ENCODE results near the gene SORCS2. TPM values are rescaled to one million over a fixed set of nuclear protein-coding genes. Genes with fewer than 3 reads are reported as not detected.

SORCS2 gene
- total RNA-seq, 1 donor from 2014 or later, result not detected

DNA sequence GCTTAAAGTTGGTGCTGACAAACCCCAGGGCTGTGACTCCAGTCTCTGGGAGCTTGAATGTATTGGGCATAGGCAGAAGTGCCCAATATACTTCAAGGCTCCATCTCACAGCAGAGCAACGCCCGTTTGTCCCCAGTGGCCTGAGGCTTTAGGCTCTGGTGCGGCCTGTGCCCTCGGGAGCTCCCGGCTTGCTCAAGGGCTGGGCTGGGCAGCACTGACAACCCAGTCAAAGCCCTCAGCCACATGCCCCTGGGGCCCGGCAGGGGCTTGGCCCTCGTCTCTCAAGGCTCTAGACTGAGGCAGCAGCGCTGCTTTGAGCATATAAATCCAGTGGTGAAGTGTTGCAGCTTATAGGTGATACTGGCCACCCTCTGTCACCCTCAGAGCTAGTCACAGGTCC is 543.6 kb downstream of the SORCS2 start:
- no peak overlapping the region for H3K4me3 Mint-ChIP-seq
- intact Hi-C loops (cut with micrococcal nuclease), result no loop called here
- H3K4me1 Mint-ChIP-seq (ENCODE audit: low read depth), result no peaks in the 10 kb centered on the region
- H3K36me3 Mint-ChIP-seq (ENCODE audit: low read depth), result no peaks in the 10 kb centered on the region
- H3K27ac Mint-ChIP-seq, result no peak overlapping the region
- DNase-seq (ENCODE audit: low spot score), result no peak
- no peaks in the 10 kb centered on the region for H3K27me3 Mint-ChIP-seq (ENCODE audit: insufficient read depth)
- no peaks in the 10 kb centered on the region for H3K9me3 Mint-ChIP-seq

DNA sequence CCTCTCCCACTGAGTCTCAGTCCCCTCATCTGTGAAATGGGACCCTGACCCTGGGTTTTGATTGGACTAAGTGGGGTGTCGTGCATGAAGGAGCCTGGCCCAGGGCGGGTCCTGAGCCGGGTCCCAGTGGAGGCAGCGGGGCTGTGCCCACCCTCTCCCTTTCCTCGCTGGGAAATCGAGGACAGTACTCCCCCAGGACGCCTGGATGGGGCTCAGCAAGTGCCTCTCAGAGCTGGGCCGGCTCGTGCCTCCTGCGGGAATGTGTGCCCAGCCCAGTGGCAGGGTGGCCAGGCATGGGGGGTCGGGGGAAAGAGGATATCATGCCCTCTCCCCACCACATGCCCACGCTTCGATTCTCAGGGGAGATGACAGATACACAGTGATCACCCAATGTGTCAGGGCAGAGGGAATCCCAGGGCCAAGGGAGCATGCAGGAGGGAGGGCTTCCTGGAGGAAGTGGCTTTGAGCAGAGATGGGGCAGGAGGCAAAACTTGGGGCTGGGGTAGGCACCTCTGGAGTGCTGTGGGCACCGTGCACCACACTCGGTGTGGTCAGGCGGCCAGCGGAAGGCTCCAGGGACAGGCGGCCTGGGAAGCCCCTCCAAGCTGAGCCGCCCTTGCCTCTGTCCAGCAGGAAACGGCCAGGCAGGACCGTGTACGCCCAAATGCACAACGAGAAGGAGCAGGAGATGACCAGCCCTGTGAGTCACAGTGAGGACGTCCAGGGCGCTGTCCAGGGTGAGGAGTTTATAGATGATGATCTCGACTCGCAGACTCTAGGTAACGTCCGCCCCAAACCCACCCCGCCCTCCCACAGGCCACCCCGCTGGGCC is 544.3 kb downstream of the SORCS2 start:
- H3K4me1 Mint-ChIP-seq (ENCODE audit: low read depth), result no peaks in the 10 kb centered on the region
- no peaks in the 10 kb centered on the region for H3K36me3 Mint-ChIP-seq (ENCODE audit: low read depth)
- DNase-seq (ENCODE audit: low spot score), result no peak
- no peak overlapping the region for H3K27ac Mint-ChIP-seq
- H3K9me3 Mint-ChIP-seq, result no peaks in the 10 kb centered on the region
- intact Hi-C loops (cut with micrococcal nuclease), result no loop called here
- H3K4me3 Mint-ChIP-seq, result no peak overlapping the region
- H3K27me3 Mint-ChIP-seq (ENCODE audit: insufficient read depth), result no peaks in the 10 kb centered on the region

DNA sequence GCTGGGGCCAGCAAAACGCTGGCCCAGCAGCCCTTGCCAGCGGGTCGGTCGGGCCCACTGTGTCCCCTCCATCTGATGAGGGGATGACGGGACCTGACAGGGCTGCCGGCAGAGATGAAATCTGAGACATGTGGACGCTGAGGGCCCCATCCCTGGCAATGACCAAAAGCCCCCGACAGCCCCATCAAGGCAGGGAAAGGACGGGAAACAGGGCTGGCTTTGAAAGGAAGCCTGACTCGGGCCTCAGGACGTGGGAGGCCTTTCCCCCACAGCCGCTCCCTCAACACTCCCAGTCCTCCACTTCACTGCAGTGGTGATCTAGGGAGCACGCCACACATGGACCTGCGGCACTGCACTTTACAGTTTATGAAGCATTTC is 544.9 kb downstream of the SORCS2 start:
- no peaks in the 10 kb centered on the region for H3K27me3 Mint-ChIP-seq (ENCODE audit: insufficient read depth)
- H3K36me3 Mint-ChIP-seq (ENCODE audit: low read depth), result no peaks in the 10 kb centered on the region
- intact Hi-C loops (cut with micrococcal nuclease), result no loop called here
- H3K9me3 Mint-ChIP-seq, result no peaks in the 10 kb centered on the region
- H3K27ac Mint-ChIP-seq, result no peak overlapping the region
- H3K4me1 Mint-ChIP-seq (ENCODE audit: low read depth), result no peaks in the 10 kb centered on the region
- DNase-seq (ENCODE audit: low spot score), result no peak
- no peak overlapping the region for H3K4me3 Mint-ChIP-seq

DNA sequence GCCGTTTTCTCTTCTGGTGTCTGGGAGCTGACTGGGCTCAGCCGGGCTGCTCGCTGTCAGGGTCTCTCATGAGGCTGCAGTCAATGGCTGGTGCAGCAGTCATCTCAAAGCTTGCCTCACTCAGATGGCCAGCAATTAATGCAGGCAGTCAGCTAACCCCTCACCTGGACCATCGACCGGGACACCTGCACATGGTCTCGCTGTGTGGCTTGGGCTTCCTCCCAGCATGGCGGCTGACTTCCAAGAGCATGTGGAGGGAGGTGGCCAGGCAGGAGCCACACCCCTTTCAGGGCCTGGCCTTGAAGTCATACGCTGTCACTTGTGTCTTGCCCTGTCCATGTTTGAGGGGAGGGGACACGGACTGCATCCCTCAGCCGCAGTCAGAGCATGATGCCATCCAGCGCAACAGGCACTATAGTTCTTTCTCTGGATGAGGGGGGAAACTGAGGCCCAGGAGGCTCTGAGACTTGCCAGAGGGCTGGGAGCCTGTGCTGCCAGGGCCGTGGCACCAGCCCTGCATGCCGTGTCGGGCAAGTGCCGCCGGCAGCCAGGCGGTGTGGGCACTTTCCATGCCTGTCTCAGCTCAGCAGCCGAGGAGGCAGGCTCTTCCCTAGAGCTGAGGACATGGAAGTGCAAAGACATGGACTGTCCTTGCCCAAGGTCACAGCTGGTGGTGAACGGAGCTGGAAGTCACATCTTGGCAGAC is 545.6 kb downstream of the SORCS2 start:
- Mint-ChIP-seq H3K9me3 (no peaks in the 10 kb centered on the region), H3K4me1 (ENCODE audit: low read depth) (no peaks in the 10 kb centered on the region), H3K27ac (no peak overlapping the region), H3K36me3 (ENCODE audit: low read depth) (no peaks in the 10 kb centered on the region), H3K27me3 (ENCODE audit: insufficient read depth) (no peaks in the 10 kb centered on the region), H3K4me3 (no peak overlapping the region)
- DNase-seq (ENCODE audit: low spot score), result no peak
- intact Hi-C loops (cut with micrococcal nuclease), result no loop called here

DNA sequence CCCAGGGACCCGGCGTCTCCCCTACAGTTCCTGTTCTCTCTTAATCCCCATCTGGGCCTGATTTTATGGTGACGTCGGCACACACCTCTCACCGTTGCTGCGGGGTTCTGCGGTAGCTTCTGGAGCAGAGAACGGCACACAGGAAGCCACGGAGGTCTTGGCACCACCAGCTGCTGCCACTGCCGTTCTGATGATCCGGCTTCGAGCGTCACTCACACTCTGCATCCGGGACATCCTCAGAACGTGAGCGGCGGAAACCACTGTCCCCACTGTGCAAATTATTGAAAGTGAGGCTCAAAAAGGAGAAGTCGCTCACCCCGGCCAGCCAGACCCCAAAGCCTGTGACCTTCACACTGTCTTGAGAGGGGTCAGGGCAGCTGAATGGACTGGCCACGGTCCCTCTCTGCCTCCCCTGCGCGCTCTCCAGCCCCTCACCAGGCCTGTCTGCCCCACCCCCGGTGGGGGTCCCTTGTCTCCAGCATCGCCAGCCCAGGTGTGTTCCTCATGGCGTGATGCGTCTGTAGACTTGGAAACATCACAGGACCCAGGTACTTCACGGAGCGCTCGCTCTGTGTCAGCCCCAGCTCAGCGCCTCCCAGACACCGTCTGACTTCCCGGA is 546.2 kb downstream of the SORCS2 start:
- intact Hi-C loops (cut with micrococcal nuclease), result no loop called here
- no peak overlapping the region for H3K4me3 Mint-ChIP-seq
- no peaks in the 10 kb centered on the region for H3K9me3 Mint-ChIP-seq
- DNase-seq (ENCODE audit: low spot score), result no peak
- H3K4me1 Mint-ChIP-seq (ENCODE audit: low read depth), result no peaks in the 10 kb centered on the region
- H3K36me3 Mint-ChIP-seq (ENCODE audit: low read depth), result no peaks in the 10 kb centered on the region
- H3K27me3 Mint-ChIP-seq (ENCODE audit: insufficient read depth), result no peaks in the 10 kb centered on the region
- no peak overlapping the region for H3K27ac Mint-ChIP-seq

DNA sequence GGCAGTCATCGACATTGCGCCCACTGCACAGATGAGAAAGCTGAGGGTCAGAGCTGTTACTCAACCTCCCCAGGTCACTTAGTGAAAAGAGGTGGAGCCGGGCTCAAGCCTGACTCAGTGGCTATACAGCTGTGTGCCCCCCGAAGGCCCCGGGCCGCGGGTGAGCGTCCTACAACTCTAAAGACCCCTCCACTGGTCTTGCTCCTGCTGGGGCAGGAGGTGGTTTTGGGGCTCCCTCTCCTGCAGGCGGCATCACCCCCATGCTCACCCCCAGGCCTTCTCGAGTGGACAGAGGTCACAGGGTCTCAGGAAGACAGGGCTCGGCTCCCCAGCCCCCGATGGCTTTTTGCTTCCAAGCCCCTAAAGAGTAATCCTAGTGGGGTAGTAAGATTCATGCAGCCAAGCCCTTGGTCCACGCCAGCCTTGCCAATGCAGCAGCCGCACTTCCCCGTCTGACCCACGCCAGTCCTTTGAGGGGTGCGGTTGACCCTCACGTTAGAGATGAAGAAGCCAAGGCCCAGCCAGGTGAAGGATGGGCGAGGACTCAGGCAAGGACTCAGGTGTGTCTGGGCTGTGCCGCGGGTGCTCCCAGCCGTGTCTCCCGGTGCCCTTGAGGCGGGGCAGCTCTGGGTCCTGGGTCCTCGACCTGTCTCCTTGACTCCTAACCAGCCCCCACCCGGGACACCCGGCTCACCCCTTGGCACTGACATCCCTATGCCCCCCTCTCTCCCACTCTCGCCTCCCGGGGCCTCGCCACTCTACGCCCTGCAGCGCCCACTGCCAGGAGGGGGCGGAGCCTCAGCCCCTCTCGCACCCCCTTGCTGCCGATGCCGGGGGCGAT is 547.0 kb downstream of the SORCS2 start:
- H3K36me3 Mint-ChIP-seq (ENCODE audit: low read depth), result no peaks in the 10 kb centered on the region
- no peaks in the 10 kb centered on the region for H3K4me1 Mint-ChIP-seq (ENCODE audit: low read depth)

DNA sequence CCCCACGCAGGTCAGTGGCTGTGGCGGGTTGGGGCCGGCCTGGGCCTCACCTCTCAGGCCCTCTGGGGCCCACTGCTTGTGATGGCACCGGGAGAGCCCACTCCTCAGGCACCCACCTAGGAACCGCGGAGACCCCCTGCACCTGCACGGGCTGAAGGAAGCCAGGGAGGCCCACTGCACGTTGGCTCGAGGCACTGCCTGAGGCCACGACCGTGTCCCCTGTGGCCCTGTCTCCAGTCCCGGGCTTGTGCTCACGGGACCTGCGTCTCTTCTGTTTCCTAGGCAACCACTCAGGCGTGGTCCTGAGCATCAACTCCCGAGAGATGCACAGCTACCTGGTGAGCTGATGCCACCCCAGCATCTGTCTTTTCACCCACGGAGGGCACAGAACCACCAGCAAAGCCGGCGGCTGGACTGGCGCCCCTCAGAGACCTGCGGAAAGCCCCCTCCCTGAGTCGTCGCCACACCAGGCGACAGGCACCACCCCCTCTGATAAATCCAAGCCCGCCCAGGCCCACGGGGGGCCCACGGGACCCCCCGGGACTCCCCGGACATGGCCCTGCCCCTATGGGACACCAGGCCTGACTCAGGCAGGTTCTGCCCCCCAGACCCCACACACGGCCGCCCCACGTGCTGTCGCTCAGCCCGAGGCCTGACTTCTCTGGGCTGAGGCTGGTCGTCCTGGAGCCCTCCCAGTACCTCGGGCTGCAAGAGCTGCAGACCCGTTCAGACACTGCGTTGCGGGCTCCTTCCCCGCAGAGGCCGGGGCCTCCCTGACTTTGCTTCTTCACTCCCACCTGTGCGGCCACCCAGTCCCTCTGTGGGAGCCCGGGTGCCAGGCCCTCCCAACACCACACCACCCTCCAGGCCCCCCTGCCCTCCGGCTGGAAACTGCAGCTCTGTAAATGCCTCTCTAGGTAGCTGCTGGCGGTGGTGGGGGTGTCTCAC is 547.9 kb downstream of the SORCS2 start:
- no peaks in the 10 kb centered on the region for H3K27me3 Mint-ChIP-seq (ENCODE audit: insufficient read depth)
- no peak overlapping the region for H3K27ac Mint-ChIP-seq
- H3K4me1 Mint-ChIP-seq (ENCODE audit: low read depth), result no peaks in the 10 kb centered on the region
- H3K36me3 Mint-ChIP-seq (ENCODE audit: low read depth), result no peaks in the 10 kb centered on the region
- no peaks in the 10 kb centered on the region for H3K9me3 Mint-ChIP-seq
- no peak for DNase-seq (ENCODE audit: low spot score)
- intact Hi-C loops (cut with micrococcal nuclease), result no loop called here
- H3K4me3 Mint-ChIP-seq, result no peak overlapping the region

More for the DNA sequence above, 547.0 kb downstream of the SORCS2 start:
- no peak overlapping the region for H3K4me3 Mint-ChIP-seq
- H3K27me3 Mint-ChIP-seq (ENCODE audit: insufficient read depth), result no peaks in the 10 kb centered on the region
- no peaks in the 10 kb centered on the region for H3K9me3 Mint-ChIP-seq
- intact Hi-C loops (cut with micrococcal nuclease), result no loop called here
- H3K27ac Mint-ChIP-seq, result no peak overlapping the region
- DNase-seq (ENCODE audit: low spot score), result no peak

DNA sequence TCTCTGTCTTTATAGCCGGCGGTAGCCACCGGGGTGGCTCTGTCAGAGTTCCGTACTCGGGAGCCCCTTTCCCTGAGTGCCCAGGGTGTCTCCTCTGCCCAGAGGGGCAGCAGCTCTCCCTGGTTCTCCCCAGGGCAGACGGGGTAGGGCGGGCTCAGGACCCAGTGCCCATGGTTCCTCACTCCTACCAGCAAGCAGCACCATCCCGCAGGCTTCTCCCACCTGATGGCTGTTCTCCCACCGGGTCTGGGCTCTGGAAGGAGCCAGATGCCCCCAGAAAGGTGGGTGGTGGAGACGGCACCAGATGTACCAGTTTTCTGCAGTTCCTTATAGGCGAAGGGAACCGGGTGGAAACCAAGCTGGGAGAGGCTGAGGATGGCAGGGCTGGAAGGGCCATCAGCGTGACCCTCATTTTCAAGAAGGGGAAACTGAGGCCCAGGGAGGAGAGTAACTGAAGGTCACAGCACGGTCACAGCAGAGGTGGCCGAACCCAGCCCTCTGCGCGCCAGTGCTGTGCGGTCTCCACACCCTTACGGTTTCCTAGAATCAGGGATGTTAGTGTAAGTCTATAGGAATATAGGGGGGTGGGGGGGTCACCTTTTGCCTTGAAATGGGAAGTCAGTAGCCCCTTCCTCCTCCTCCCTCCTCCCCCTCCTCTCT is 548.7 kb downstream of the SORCS2 start:
- H3K4me1 Mint-ChIP-seq (ENCODE audit: low read depth), result no peaks in the 10 kb centered on the region
- H3K27ac Mint-ChIP-seq, result no peak overlapping the region
- DNase-seq (ENCODE audit: low spot score), result no peak
- no peaks in the 10 kb centered on the region for H3K27me3 Mint-ChIP-seq (ENCODE audit: insufficient read depth)
- no peak overlapping the region for H3K4me3 Mint-ChIP-seq
- no peaks in the 10 kb centered on the region for H3K9me3 Mint-ChIP-seq
- no peaks in the 10 kb centered on the region for H3K36me3 Mint-ChIP-seq (ENCODE audit: low read depth)
- intact Hi-C loops (cut with micrococcal nuclease), result no loop called here

DNA sequence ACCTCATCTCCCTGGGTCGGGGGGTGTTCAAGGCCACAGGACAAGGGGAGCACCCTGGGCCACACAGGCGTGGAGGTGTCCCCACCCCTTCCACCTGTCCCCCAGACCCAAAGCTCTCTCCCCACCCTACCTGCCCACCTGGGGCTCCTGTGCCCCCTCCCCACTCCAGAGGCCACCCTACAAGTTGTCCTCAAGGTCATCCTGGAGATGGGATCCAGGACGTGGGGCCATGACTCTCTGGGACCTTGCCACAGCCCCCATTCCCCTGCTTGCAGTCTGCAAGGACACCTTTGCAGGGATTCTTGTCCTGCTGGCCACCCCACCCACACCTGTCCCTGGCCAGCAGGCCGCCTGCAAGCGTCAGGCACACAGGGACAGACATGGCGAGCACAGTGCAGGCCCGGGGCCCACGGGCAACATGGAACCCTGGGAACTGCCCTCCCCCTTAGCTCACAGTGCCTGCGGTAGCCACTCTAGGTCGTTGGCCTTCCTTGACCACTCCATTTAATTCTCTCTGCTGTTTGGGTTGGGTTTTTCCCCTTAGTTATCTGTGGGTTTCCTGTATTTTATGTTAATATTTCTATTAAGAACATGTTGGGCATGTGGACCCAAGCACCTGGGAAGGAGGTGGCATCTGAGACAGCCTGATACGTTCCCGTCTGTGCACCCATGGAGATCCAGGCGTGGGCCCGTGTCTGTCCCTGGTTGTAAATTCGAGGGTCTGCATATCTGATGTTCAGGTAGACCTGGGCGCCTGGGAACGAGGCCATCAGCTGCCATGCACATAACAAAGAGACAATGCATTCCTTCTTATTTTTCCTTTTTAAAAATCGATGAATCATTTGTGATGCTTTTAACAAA is 549.8 kb downstream of the SORCS2 start:
- no peaks in the 10 kb centered on the region for H3K27me3 Mint-ChIP-seq (ENCODE audit: insufficient read depth)
- no peak for DNase-seq (ENCODE audit: low spot score)
- no peaks in the 10 kb centered on the region for H3K4me1 Mint-ChIP-seq (ENCODE audit: low read depth)
- intact Hi-C loops (cut with micrococcal nuclease), result no loop called here
- no peak overlapping the region for H3K27ac Mint-ChIP-seq
- no peak overlapping the region for H3K4me3 Mint-ChIP-seq
- H3K9me3 Mint-ChIP-seq, result no peaks in the 10 kb centered on the region
- no peaks in the 10 kb centered on the region for H3K36me3 Mint-ChIP-seq (ENCODE audit: low read depth)

DNA sequence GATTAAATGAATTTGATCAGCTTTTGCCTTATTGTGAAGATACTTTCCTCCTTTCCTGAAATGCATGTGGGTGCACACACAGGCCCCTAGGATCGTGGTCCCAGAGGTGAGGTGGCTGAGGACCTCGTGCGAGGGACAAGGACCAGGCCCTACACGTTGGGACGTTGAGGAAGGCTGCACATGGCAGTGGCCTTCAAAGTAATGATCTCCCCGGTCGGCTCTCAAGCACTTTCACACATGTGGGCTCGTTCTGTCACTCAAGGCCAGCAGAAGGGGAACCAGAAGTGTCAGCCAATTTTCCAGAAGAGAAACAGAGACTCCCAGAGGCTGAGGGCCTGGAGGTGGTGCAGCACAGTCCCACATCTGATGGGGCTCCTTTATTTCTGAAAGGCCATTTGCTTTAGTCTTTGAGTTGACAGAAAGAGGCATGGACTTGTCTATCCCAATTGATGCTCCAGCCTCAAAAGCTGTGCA is 550.5 kb downstream of the SORCS2 start:
- DNase-seq (ENCODE audit: low spot score), result no peak

More for the DNA sequence above, 550.5 kb downstream of the SORCS2 start:
- Mint-ChIP-seq H3K27me3 (ENCODE audit: insufficient read depth) (no peaks in the 10 kb centered on the region), H3K9me3 (no peaks in the 10 kb centered on the region), H3K27ac (no peak overlapping the region), H3K36me3 (ENCODE audit: low read depth) (no peaks in the 10 kb centered on the region), H3K4me3 (no peak overlapping the region), H3K4me1 (ENCODE audit: low read depth) (no peaks in the 10 kb centered on the region)
- intact Hi-C loops (cut with micrococcal nuclease), result no loop called here

All from activated T-helper 1 cell treated with anti-CD3 and anti-CD28 coated beads, Interleukin-12 subunit alpha, Interleukin-12 subunit beta, Interleukin-2, Interleukin-4 antibody, amounts not matched to agents 30 ng/mL and 10 ng/mL and 1 ng/mL, durations not matched to agents 14 hours and 24 hours and 36 hours (primary cell).